Endothelial cell of umbilical vein (primary cell): Measurements from ENCODE around the gene RETREG2.

ENCODE experiments used
- CTCF ChIP-seq, 2 donors: IDR thresholded peaks; 1 replicate in 1 of 2; 2 replicates in 1 of 2; pipeline ENCODE4 v1.5.1; 2011; ENCODE audit warnings: low read length in 2 of 2, mild to moderate bottlenecking in 2 of 2, moderate library complexity in 2 of 2, control low read depth in 1 of 2, inconsistent platforms in 1 of 2, low read depth in 1 of 2; ENCODE audit not compliant: insufficient read depth in 1 of 2; ENCODE audit errors: extremely low read depth in 1 of 2
- EZH2 ChIP-seq: IDR thresholded peaks from 2 replicates; pipeline ENCODE4 v1.6.1; 2012; ENCODE audit warnings: borderline replicate concordance, low read depth, mild to moderate bottlenecking, moderate library complexity, low read length, inconsistent platforms; ENCODE audit not compliant: severe bottlenecking
- POLR2A ChIP-seq: IDR thresholded peaks from 2 replicates; pipeline ENCODE4 v1.6.1; 2012; ENCODE audit warnings: low read depth, mild to moderate bottlenecking, control low read depth, low read length
- POLR2AphosphoS5 ChIP-seq: IDR thresholded peaks from 2 replicates; pipeline ENCODE4 v1.6.1; 2012; ENCODE audit warnings: low read depth, mild to moderate bottlenecking, control low read depth, low read length, moderate library complexity; ENCODE audit not compliant: insufficient read depth

- TF ChIP-seq POLR2AphosphoS5 (peak; percentile 81), CTCF (IDR thresholded peaks at IDR 0.05; ENCODE audit: extremely low read depth in 1 of 2, insufficient read depth in 1 of 2, low read depth in 1 of 2, low read length in 2 of 2) (no peak), POLR2A (peak; percentile 83), EZH2 (no peak)
Measured at GRCh38 chr2:219218732-219219701, 40.9 kb downstream of the RETREG2 start, which contains the start of gene ABCB6.
